GM18511 (cell line): ENCODE measurements around the gene HIRA.
"Not testable (repeated sequence)": the region's sequence is repeated elsewhere in the genome, so short reads cannot be mapped to it uniquely, and the experiment has no call there.

Experiments
- ATAC-seq: cut with Tn5 transposase; IDR thresholded peaks from one replicate; pipeline ENCODE4 v1.9.1; 2021; ENCODE audit warnings: mild to moderate bottlenecking, moderate library complexity; ENCODE audit not compliant: unreplicated experiment

HIRA gene

DNA sequence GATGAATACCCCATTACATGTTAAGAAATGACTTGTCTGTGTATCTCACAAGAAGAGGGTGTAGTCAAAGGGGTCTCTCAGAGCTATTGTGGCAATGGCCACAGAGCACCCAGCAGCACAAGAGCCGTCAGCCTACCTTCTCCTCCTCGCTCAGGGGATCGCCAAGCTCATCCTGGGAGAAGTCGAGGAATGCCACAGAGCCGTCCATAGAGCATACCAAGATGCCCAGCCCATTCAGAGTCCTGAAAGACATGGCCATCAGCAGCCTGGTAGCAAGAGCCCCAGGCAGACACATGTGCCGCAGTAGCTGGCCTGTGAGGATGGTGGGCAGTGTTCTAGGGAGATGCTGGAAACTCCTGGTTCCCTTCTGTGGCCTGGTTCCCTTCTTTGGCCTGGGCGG, 44.0 kb downstream of the HIRA start:
- no peak for ATAC-seq

DNA sequence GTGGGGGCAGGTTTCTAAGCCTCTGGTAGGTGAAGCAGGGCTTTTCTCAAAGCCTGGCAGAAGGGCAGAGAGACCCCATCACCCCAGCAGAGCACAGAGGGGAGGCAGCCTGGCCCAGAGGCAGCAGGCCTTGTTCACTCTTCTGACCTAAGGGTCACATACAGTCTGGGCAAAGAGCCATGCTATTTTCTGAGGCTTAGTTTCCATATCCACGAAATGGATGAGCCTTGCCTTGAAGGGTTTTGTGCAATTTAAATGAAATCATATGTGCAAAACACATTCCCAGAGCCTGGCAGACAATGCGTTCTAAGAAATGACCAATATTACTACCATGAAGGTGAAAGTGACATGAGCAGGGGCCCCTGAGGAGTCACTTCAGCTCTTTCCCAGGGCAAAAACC, 44.5 kb downstream of the HIRA start:
- ATAC-seq: no peak

DNA sequence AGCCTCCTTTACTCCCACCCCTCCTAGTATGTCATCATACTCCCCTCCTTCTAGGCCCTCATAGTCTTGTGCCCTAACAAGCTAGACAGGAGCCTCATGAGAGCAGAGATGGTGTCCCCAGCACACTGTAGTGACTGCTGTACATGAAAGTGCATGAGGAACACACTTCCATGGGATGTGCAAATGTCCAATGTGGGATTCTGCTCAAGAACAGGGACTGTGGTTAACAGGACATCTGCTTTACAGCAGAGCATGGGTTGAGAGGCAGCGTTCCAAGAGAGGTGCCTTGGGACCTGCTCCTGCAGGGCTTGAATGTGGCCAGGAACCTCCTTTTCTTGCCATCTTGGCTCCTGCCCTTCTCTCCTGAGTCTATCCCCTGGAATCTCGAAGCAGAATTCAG, 45.3 kb downstream of the HIRA start:
- ATAC-seq: no peak

DNA sequence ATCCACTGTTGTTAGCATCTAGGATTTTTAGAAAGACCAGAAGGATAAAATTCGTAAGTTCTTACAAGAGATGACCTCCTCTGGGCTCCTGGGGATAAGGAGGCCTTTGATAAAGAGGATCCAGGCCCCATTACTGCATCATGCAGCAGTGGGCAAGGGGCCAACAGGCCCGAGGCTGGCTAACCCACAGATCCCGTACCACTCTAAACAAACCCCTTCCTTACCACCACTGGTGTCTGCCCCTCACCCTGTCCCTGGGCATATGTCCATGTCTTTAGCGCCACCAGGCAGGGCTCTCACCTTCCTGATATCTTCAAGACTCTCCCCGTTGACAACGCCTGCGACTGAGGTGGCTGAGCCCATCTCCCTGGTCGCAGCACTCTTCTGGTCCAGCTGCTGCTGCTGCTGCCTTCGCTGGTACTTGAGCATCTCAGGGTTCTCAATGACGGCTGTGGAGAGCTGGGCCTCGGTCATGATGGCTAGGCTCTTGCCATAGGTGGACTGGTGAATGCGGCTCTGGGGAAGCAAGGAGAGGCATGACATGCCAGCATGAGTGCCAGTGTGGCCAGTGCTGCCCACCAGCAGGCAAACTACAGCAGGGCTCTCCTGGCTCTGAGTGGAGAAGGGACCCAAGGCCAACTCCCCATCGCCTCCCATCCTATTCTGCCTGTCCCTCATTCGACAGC, 46.2 kb downstream of the HIRA start:
- ATAC-seq: no peak

DNA sequence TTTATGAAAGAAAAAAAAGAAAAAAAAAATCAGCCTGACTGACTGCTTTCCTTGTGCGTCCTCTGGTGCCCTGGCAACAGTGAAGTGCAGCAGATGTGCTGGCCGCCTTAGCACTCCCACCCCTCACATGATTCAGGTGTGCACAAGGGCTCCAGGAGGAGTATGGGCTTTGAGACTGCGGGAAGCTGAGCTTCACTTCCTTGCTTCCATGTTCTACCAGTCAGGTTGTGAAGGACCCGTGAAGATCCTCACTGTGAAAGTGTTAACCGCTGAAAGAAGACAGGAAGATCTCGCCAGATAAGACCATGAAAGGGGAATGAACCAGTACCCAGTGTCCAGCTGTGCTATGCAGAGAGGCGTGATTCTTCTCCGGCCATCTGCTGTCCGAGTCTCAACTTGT, 48.2 kb downstream of the HIRA start:
- no peak for ATAC-seq

DNA sequence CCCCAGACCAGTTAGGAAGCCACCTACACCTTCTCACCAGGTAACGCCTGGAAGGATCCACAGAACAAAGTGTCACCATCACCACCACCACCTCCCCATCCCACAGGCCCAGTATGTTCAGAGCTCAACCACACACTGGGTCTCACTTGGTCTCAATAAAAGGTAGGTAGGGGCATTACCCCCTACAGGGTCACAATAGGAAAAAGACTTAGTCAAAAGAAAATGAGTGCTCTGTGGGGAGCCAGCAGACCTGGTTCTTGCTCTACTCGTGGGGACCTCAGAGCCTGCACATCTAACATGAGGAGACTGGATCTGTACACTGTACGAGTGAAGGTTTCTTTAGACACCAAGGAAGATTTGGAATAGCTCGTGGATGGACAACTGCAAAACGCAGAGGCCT, 49.3 kb downstream of the HIRA start:
- no peak for ATAC-seq

DNA sequence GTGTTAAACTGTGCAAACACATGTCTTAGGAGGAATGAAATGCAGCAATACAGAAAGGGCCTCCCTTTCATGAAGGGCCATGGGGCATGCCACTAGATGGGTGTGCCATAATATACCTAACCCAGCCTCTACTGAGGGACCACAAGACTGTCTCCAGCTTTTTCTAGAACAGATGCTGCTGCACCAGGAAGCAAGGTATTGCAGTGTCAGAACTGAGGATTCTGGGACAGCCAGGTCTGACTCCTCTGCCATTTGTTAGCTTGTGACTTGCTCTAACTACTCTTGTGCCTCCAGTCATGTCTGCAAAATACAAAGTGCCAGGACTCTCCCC, 53.2 kb downstream of the HIRA start:
- no peak for ATAC-seq

DNA sequence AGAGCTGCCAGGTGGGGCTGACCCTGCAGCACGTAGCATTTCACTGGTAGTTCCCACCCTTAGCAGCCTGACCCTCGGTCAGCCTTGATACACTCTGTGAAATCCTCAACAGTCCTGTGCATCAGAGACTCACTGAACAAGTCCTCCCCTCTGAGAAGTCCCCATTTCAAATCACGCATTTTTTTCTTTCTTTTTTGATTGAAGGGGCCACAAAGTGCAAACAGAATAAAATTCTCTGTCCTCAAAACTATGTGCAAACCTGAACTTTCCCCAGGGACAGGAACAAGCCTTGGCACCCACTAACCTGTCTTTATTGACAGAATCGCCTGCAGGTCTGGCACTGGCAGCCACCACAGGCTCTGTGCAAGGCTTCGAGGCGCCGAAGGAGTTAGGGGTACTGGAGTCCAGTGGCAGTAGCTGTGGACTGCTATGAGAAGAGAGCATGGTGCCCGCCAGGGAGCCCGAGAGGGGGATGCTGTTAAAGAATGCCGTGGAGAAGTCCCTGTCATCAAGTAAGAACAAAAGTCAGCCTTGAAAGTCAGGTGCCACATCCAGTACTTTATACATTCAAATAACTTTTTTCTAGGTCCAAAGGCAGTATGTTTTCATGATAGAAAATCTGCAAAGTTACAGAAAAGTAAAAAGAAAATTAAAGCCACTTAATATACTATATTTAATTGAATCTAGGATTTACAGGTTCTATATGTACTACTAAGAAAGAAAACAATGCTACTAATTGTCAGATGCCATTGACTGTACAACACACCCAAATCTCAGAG, 53.8 kb downstream of the HIRA start:
- no peak for ATAC-seq

DNA sequence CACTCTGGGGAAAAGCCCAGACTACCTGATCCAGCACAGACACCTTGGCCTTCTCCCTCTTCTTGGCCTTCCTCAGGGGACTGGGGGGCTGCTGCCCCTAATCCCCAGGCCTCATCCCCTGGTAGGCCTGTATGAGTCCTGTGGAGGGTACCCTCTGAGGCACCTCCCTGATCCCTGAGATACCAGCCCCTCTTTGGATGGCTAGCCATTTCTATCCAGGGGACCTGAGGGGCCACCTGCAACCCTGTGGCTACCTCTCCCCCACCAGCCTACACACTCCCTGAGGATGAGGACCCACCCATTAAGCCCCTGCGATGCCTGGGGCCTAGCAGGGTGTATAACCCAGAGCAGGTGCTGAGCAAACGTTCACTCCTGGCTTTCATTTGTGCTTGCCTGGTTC, 54.6 kb downstream of the HIRA start:
- ATAC-seq: no peak

DNA sequence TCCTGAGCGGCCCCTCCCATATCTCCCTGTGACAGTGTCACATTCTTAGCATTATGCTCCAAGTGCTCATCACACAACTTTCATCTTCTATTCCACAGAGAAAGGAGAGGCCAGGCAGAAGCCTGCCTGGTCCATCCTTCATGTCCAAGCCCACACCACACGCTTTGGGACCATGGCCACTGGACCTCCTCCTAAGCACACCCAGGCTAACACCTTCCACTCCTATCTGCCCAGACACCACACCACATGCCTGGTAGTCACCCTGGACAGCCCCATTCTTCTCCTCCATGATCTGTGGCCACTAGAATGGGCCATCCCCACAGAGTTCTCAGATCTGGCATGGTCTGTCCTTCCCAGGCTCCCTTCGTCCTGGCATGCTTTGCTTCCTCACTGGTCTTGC, 55.3 kb downstream of the HIRA start:
- ATAC-seq: no peak

DNA sequence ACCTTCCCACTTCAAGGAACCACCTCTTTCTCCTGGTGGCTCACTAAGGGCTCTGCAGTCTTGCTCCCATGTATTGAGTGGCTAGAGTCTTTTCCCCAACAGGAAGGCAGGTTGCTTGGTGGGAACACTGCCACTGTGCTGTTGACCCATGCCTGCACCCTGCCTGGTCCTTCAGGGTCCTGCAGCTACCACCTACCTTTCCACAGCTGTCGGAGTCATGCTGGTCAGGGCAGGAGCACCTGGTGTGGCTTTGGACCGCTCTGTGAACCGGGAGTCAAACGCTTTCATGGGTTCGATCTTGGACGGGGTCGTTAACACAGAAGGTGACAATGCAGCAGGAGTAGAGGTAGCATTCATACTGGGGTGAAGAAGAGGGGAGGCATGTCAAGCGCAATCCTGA, 56.1 kb downstream of the HIRA start:
- ATAC-seq: no peak

DNA sequence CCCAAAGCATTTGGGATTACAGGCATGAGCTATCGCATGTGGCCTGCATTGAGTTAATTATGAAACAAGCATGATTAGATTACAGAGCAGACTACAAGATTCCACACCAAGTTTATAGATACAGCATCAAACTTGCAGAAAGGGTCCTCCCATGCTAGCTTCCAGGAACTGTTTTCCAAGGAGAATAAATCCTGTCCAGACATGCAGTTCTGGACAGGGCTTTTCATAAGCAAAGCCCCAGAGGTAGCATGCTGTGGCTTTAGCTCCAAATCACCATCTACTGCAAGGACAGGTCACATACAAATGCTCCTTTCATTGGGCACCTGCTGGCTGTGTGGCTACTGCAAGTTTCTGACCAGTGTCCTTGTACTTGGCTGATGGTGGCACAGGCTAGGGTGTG, 57.1 kb downstream of the HIRA start:
- ATAC-seq: no peak

DNA sequence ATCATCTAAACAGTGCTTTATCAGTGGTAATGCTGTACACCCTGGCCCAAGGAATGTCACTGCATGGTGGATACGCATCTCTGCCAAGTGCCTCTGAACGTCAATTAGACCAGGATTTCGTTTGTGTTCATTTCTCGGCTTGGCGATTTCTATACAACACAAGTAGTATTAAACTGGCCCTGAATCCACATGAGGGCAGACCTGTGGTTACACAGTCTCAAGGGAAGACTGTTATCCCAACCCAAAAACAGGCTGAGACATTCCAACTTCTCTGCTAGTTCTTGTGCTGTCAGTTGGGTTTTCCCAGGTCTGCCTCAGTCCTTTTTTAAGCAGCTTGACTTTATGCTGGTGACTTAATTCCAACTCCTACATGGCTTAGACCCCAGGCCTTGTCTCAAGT, 58.1 kb downstream of the HIRA start:
- no peak for ATAC-seq

DNA sequence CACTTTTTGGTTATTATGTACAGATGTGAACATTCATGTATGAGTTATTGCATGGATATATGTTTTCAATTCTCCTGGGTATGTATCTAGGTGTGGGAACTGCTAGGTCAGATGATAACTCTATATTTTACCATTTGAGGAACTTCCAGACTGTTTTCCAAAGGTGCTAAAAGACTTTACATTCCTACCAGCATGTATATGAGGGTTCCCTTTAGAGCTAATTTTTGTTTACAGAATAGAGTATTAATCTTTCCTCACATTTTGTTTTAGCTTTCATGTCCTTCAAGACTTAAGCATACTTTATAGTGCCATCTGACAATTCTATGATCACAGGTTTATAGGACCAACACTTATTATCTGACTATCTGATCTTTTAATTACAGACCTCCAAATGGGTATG, 59.6 kb downstream of the HIRA start:
- no peak for ATAC-seq

DNA sequence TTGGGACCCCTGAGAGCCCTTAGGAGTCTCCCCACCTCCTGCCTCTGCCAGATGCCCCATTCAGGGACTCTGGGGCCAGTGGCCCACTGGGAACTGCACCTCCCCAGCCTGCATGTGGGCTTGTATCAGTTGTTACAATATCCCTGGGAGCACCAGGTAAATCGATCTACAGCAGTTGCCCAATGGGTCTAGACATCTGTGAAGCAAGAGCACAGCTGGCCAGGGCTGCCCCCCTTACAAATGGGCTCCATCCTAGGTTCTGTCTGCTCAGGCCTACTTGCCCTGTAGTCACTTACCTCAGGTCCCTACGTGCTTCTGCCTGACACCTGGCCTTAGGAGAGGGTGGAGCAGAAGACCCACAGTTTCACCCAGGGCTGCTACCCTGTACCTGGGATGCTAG, 62.7 kb downstream of the HIRA start:
- ATAC-seq: no peak

DNA sequence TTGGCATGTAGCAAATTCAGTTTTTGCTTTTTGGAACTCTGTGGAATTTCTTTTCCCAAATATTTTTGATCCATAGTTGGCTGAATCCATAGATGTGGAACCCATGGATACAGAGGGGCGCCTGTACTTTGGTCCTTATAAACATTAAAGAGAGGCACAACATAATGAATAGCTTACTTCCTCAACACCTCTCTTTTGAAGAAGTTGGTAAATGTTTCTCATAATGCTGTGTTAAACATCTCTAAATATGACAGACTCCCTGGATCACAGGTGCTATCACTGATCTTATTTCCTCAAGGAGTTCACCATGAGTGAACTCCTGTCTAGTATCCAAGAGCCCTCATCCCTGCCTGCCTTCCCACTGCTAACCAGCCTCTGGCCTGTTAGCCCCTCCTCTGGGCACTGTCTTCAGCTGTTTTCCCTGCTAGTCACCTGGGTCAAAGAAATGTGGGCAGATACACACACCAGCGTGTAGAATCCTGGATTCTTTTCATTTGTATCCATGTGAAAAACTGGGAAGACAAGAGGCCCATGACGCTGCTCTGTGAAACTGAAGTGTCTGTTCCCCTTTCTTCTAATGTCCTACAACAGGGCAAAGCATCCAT, 63.7 kb downstream of the HIRA start:
- ATAC-seq: no peak

DNA sequence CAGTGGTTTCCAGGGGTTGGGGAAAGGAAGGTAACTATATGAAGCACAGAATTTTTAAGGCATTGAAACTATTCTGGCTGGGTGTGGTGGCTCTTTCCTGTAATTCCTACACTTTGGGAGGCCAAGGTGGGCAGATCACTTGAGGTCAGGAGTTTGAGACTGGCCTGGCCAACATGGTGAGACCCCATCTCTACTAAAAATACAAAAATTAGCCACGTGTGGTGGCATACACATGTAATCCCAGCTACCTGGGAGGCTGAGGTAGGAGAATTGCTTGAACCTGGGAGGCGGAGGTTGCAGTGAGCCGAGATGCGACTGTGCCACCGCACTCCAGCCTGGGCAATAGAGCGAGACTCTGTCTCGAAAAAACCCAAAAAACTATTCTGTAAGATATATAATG, 68.0 kb downstream of the HIRA start:
- ATAC-seq: not testable (repeated sequence)

DNA sequence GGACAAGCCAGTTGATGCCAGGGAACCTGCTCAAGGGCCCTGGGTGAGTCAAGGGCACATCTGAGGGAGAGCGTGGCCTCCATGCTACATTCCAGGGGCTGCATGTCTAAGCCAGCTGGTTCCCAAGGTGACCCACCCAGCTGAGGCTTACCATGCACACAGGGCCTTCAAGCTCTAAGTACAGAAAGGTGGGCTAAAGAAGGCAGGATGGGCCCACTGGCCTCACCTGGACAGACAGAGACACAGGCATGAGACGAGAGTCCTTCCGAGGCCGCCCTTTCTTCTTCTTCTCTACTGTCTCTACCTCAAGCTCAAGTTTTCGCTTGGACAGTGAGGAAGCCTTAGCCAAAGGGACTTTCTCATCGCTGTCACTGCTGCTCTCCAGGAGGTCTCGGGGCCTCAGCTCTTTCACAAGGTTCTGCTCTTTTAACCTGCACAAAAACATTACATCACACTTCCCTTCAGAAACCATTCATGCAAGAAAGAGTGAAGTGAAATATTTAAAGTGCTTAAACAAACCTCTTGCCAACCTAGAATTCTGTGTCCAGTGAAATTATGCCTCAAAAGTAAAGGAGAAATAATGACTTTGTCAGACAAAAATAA, 69.9 kb downstream of the HIRA start:
- peak; percentile 86 for ATAC-seq

DNA sequence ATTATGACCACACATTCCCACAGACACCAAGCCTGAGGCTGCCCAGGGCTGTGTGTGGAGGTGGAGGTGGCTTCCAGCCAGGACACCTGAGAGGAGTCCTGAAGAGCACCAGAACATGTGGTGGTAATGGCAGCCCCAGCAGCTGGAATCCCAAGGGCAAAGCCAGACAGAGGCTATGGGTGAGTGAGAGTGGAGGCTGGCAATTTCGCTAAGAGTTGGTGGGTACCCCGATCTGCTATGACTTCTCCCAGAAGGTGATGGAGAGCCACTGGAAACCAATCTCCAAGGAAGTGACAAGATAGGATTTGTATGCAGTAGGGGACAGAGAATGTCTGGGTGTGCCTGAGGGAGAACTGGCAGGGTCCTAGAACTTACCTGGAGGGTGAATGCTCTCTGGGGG, 70.7 kb downstream of the HIRA start:
- ATAC-seq: no peak

DNA sequence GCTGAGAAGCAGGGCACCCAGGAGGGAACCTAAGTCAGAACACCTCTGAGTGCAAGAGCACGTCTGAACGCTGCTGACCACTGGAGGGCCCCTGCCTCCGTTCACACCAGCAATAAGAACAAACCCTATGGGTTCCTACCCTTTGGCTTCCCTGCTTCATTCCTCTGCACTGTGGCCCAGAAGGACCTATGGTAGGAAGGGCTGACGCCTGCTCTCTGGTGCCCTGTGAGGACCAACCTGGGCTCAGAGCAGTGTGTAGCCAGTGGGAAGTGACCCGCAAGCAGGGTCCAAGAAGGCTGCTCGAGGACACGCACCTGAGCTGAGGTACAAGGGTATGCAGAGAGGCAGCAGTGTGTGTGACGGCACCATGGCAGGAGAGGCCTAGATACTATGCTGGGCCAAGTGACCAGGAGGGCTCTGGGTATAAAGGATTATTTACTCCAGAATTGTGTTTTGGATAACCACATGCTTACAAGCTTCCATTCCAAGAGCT, 71.2 kb downstream of the HIRA start:
- no peak for ATAC-seq

DNA sequence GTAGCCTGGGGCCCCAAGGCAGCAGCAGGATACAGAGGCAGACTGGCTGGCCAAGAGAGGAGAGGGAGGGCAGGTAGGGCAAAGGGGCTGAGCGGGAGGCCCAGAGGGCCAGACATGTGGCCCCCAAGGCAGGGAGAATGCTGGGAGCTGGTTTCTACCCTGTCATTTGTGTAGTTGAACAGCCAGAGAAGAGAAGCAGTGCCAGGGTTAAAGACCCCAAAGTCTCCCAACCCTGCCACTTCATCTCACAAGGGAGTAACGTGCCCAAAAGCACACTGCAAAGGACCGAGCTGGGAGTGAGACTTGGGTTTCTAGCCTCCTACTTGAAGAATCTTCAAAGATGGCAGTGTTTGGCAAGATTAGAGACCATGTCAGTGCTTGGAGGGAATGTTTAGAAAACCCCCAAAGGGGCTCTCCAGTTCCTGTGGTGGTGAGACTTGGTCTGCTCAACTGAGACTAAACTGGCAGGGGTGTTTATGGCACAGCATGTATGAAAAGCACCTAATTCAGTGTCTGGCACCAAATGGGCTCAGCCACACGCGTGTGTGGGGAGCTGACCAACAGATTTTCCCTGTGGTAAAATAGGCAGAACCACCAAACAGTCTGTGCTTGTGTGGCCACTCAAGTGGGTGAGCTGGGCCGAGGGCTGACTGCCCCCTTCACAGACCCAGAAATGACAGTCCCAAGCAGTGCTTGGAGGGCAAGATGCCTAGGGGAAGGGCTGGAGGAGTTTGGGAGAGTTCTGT, 71.8 kb downstream of the HIRA start:
- ATAC-seq: no peak
